Aorta (tissue), 5 donors: Measurements from ENCODE around the gene ZFP91. TPM values are rescaled to one million over a fixed set of nuclear protein-coding genes. Genes with fewer than 3 reads are reported as not detected.

Source experiments
- ATAC-seq: fragments of 200-7000 bp; cut with Tn5 transposase; one replicate; pipeline ENCODE4 v1.9.1; 2022; ENCODE audit warnings: moderate library complexity; ENCODE audit not compliant: low FRiP score
- DNase-seq, 2 donors: peaks; one replicate each; pipeline ENCODE4 v3.0.0-alpha.2; 2020
- H3K27ac ChIP-seq, 2 donors: one replicate each; pipeline ENCODE4 v1.5.1; 2013; ENCODE audit warnings: low read length in 2 of 2, mild to moderate bottlenecking in 2 of 2, moderate library complexity in 2 of 2, control low read depth in 1 of 2, inconsistent platforms in 1 of 2, low read depth in 1 of 2
- H3K27me3 ChIP-seq, 2 donors: one replicate each; pipeline ENCODE4 v1.6.1; 2013; ENCODE audit warnings: control low read depth in 1 of 2, low read length in 1 of 2, mild to moderate bottlenecking in 1 of 2, moderate library complexity in 1 of 2; ENCODE audit not compliant: insufficient read depth in 2 of 2, control insufficient read depth in 1 of 2
- H3K36me3 ChIP-seq, 2 donors: one replicate each; pipeline ENCODE4 v1.6.1; 2013; ENCODE audit warnings: control low read depth in 1 of 2, low read length in 1 of 2, mild to moderate bottlenecking in 1 of 2; ENCODE audit not compliant: insufficient read depth in 2 of 2, control insufficient read depth in 1 of 2
- H3K4me1 ChIP-seq, 2 donors: one replicate each; pipeline ENCODE4 v1.6.1; 2013; ENCODE audit warnings: low read length in 2 of 2, control low read depth in 1 of 2, mild to moderate bottlenecking in 1 of 2, moderate library complexity in 1 of 2; ENCODE audit not compliant: insufficient read depth in 2 of 2, control insufficient read depth in 1 of 2
- H3K4me3 ChIP-seq, 2 donors: one replicate each; pipeline ENCODE4 v1.5.1; 2013; ENCODE audit warnings: low read length in 2 of 2, control low read depth in 1 of 2, mild to moderate bottlenecking in 1 of 2
- H3K9me3 ChIP-seq: one replicate; pipeline ENCODE4 v1.6.1; 2013; ENCODE audit warnings: mild to moderate bottlenecking, low read length; ENCODE audit not compliant: control insufficient read depth
- WGBS, 2 donors: extraction: QIAGEN DNeasy Blood & Tissue Kit; methylation state at CpG; one replicate each; pipeline ENCODE4 v1.1.7; 2013; 5-methylcytosine and 5-hydroxymethylcytosine counted together
- intact Hi-C, 2 donors: fragments of 100-400 bp; cut with DNase I; formaldehyde crosslinking; loops; one replicate each; pipeline versions ENCODE4 v1.14.2 to v1.15.0; 2022
- polyA plus RNA-seq, 2 donors: library from polyadenylated mRNA; stranded (reverse); fragments of 200-250 nt; gene quantifications; one replicate each; pipeline ENCODE4 v1.2.3, GENCODE V29; 2013
- total RNA-seq, 2 donors: library from RNA; stranded (reverse); fragmentation: NEBNext Ultra II Directional; extraction: Animal tissue kit (Norgen Biotek cat#: 25700); gene quantifications; one replicate each; pipeline ENCODE4 v1.2.1, GENCODE V29; 2021
- donor health status: healthy with polysubstance abuse.
- donor health status: Bipolar disorder and iron deficiency.
- donor health status: DM: no; HTN: no; CAD: no.
- donor health status: DM: no; HTN: no; CAD: no.
- donor health status: DM: yes; HTN: yes; CAD: no.

The ZFP91 gene
- total and polyA plus RNA-seq, 4 donors: 20.3 to 57.1 (median 44.7) TPM

- DNase-seq (no peak), ATAC-seq (no peak)
- Histone ChIP-seq H3K4me1 (no peaks in the 10 kb centered on the region), H3K27me3 (no peaks in the 10 kb centered on the region), H3K36me3 (no peaks in the 10 kb centered on the region), H3K27ac (no peak overlapping the region), H3K9me3 (peaks cover 2% of the 10 kb centered on the region), H3K4me3 (no peak overlapping the region)
- intact Hi-C loops: no loop called here
Observed at GRCh38 chr11:58645854-58646253, 67.0 kb downstream of the ZFP91 start.

GRCh38 chr11:58647141-58647699 lies 68.4 kb downstream of the ZFP91 start:
- intact Hi-C loops: no loop called here
- no peaks in the 10 kb centered on the region for H3K4me1 ChIP-seq
- no peak overlapping the region for H3K4me3 ChIP-seq
- no peaks in the 10 kb centered on the region for H3K36me3 ChIP-seq
- no peaks in the 10 kb centered on the region for H3K27me3 ChIP-seq
- no peak for DNase-seq
- H3K9me3 ChIP-seq: peaks cover 2% of the 10 kb centered on the region
- H3K27ac ChIP-seq: no peak overlapping the region
- 84 to 87% methylated on average over 2 of the region's 2 CpGs for WGBS, 2 donors
- ATAC-seq: no peak

- peaks cover 2% of the 10 kb centered on the region for H3K9me3 ChIP-seq
- no peak overlapping the region for H3K27ac ChIP-seq
- no peaks in the 10 kb centered on the region for H3K36me3 ChIP-seq
- H3K27me3 ChIP-seq: no peaks in the 10 kb centered on the region
- H3K4me3 ChIP-seq: no peak overlapping the region
- no peak for ATAC-seq
- intact Hi-C loops: no loop called here
- no peak for DNase-seq
- 66 to 79% methylated on average over 1 of the region's 1 CpG for WGBS, 2 donors
- H3K4me1 ChIP-seq: no peaks in the 10 kb centered on the region
Observed at GRCh38 chr11:58647866-58648265, 69.0 kb downstream of the ZFP91 start.

GRCh38 chr11:58649623-58650022 lies 70.8 kb downstream of the ZFP91 start:
- intact Hi-C loops: loop anchor here (5.0 to 10.0 kb wide), 2 partner anchors 505 to 508 kb away; no protein-coding TSS in a partner anchor
- Histone ChIP-seq H3K9me3 (peaks cover 2% of the 10 kb centered on the region), H3K4me3 (no peak overlapping the region), H3K27me3 (no peaks in the 10 kb centered on the region), H3K4me1 (no peaks in the 10 kb centered on the region), H3K36me3 (no peaks in the 10 kb centered on the region), H3K27ac (no peak overlapping the region)
- no peak for DNase-seq
- no peak for ATAC-seq

- H3K27ac ChIP-seq: no peak overlapping the region
- H3K27me3 ChIP-seq: no peaks in the 10 kb centered on the region
- ATAC-seq (no peak), DNase-seq (no peak)
- H3K4me1 ChIP-seq: no peaks in the 10 kb centered on the region
- peaks cover 2% of the 10 kb centered on the region for H3K9me3 ChIP-seq
- no peak overlapping the region for H3K4me3 ChIP-seq
- H3K36me3 ChIP-seq: no peaks in the 10 kb centered on the region
- intact Hi-C loops: loop anchor here (5.0 to 10.0 kb wide), 2 partner anchors 504 to 507 kb away; no protein-coding TSS in a partner anchor
- WGBS, 2 donors: 61 to 71% methylated on average over 1 of the region's 1 CpG
Observed at GRCh38 chr11:58650496-58650895, 71.6 kb downstream of the ZFP91 start.

- WGBS, 2 donors: 73 to 82% methylated on average over 2 of the region's 2 CpGs
- intact Hi-C loops: loop anchor here (5.0 to 10.0 kb wide), 2 partner anchors 502 to 504 kb away; no protein-coding TSS in a partner anchor
- Histone ChIP-seq H3K27ac (no peak overlapping the region), H3K4me3 (no peak overlapping the region), H3K36me3 (no peaks in the 10 kb centered on the region), H3K27me3 (no peaks in the 10 kb centered on the region), H3K4me1 (no peaks in the 10 kb centered on the region), H3K9me3 (no peaks in the 10 kb centered on the region)
- DNase-seq (no peak), ATAC-seq (no peak)
Observed at GRCh38 chr11:58652726-58653280, 73.9 kb downstream of the ZFP91 start.

GRCh38 chr11:58654079-58654907 lies 75.4 kb downstream of the ZFP91 start:
- WGBS, 2 donors: 26 to 27% methylated on average over 12 of the region's 12 CpGs
- intact Hi-C loops: loop anchor here (2.0 to 10.0 kb wide), 3 partner anchors 21 to 503 kb away; no protein-coding TSS in a partner anchor

GRCh38 chr11:58654908-58655296 lies 76.0 kb downstream of the ZFP91 start:
- Histone ChIP-seq H3K4me1 (no peaks in the 10 kb centered on the region), H3K27ac (no peak overlapping the region), H3K27me3 (no peaks in the 10 kb centered on the region), H3K9me3 (no peaks in the 10 kb centered on the region), H3K36me3 (no peaks in the 10 kb centered on the region), H3K4me3 (no peak overlapping the region)
- ATAC-seq (no peak), DNase-seq (no peak)
- intact Hi-C loops: loop anchor here (2.0 to 10.0 kb wide), 3 partner anchors 20 to 502 kb away; no protein-coding TSS in a partner anchor
- 94 to 96% methylated on average over 1 of the region's 1 CpG for WGBS, 2 donors

More at GRCh38 chr11:58654079-58654907, 75.4 kb downstream of the ZFP91 start:
- Histone ChIP-seq H3K27me3 (no peaks in the 10 kb centered on the region), H3K9me3 (no peaks in the 10 kb centered on the region), H3K36me3 (no peaks in the 10 kb centered on the region), H3K4me1 (no peaks in the 10 kb centered on the region), H3K4me3 (no peak overlapping the region), H3K27ac (no peak overlapping the region)
- peak; percentile 85 to 92 for DNase-seq
- ATAC-seq: peak; percentile 84
